Keratinocyte (primary cell): ENCODE data around the gene SPECC1.

Source experiments
- EZH2 ChIP-seq: IDR thresholded peaks from one replicate; pipeline ENCODE4 v1.6.1; 2012; ENCODE audit warnings: inconsistent platforms, mild to moderate bottlenecking, low read length, moderate library complexity
- TF ChIP-seq, protein P1 (sequence below), 3 experiments: IDR thresholded peaks in 1 of 3; conservative IDR thresholded peaks in 1 of 3; optimal IDR thresholded peaks in 1 of 3; 2 replicates in 2 of 3; 3 replicates in 1 of 3; pipeline versions ENCODE3 to v1.5.1; 2011; ENCODE audit warnings: low read length in 3 of 3, mild to moderate bottlenecking in 3 of 3, moderate library complexity in 2 of 3, control low read depth in 1 of 3, inconsistent platforms in 1 of 3; ENCODE audit not compliant: insufficient read depth in 2 of 3; ENCODE audit errors: extremely low read depth in 1 of 3

DNA sequence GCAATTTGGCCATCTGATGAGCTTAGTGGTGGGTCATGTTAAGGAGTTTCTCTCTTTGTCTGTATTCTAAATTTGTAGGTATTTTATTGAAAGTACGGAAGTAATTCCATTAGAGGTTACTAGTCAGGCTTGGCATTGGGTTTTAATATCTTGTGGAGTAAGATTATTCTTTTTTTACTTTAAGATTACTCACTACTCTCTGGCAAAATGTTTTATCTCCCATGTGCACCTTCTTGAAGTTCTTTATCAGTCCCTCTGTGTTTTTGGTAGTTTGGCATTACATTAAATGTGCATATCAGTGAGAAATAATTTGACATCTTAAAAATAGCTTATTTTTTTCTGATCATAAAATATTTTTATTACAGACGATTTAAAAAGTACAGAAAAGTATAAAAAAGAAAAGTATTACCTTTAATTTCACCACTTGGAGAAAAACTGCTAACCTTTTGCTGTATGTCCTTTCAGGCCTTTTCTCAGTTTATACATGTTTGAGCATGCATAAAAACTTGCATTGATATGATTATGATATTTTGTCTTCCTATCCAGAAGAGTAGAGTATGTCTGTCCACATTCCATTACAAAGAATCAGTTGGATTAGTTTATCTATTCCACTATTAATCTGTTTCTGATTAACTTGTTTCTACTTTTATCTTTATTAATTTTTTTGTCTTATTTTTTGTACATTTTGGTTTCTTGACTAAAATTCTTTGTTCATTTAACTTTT is 198.3 kb downstream of the SPECC1 start:
- TF ChIP-seq, protein P1, sequence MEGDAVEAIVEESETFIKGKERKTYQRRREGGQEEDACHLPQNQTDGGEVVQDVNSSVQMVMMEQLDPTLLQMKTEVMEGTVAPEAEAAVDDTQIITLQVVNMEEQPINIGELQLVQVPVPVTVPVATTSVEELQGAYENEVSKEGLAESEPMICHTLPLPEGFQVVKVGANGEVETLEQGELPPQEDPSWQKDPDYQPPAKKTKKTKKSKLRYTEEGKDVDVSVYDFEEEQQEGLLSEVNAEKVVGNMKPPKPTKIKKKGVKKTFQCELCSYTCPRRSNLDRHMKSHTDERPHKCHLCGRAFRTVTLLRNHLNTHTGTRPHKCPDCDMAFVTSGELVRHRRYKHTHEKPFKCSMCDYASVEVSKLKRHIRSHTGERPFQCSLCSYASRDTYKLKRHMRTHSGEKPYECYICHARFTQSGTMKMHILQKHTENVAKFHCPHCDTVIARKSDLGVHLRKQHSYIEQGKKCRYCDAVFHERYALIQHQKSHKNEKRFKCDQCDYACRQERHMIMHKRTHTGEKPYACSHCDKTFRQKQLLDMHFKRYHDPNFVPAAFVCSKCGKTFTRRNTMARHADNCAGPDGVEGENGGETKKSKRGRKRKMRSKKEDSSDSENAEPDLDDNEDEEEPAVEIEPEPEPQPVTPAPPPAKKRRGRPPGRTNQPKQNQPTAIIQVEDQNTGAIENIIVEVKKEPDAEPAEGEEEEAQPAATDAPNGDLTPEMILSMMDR (optimal IDR thresholded peaks at IDR 0.05 in 1 of 3, IDR thresholded peaks at IDR 0.05 in 1 of 3, conservative IDR thresholded peaks at IDR 0.05 in 1 of 3; ENCODE audit: extremely low read depth in 1 of 3, insufficient read depth in 2 of 3, low read length in 3 of 3), result no peak
- TF ChIP-seq EZH2, result no peak
